ENCODE results near the gene SMIM36.
"Not testable (repeated sequence)": the region's sequence is repeated elsewhere in the genome, so short reads cannot be mapped to it uniquely, and the experiment has no call there.

The SMIM36 gene

DNA sequence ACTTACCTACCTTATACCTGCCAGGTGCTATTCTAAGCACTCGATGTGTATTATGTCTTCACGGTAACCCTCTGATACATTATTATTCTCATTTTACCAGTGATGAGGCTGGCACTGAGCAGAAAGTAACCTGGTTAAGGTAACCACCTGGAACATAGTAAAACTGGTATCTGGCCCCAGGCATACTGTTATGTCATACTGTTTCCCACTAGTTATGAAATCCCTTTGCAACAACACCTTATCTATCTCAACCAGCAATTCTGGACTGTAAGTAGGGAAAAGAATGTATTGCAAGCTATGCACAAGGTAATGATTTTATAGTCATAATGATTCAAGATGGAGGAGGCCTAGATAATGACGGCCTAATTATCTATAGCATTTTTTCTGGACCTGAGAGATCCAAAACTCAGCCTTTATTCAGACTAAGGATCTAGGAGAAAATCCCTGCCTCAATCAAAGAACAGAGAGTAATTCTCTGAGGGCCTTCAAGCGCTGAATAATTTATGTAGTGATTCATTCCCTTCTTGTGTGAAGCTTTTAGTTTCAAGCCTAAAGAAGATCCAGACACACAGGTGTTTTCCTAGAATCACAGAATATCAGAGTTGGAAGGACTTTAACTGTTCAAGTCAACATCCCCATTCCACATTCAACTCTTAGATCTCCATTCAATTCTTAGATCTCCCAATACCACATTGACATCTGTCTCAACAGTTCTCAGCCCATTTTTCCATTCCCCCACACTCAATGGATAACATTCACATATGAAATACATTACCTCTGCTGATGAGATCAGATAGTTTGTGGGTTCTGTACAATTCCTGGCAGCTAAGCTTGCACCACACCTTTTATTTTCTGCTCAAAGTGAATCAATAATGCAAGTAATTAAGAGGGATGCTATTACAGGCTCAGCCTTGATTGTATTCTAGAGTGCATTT, 74.8 kb downstream of the SMIM36 start:
- H3K4me3 ChIP-seq (ENCODE audit: insufficient read depth, low read depth, low read length): no peak overlapping the region
- no peaks in the 10 kb centered on the region for H3K36me3 ChIP-seq (ENCODE audit: control insufficient read depth, insufficient read depth, low read length)
- H3K9me3 ChIP-seq (ENCODE audit: control insufficient read depth, low read length): no peaks in the 10 kb centered on the region
- no peaks in the 10 kb centered on the region for H3K27me3 ChIP-seq (ENCODE audit: control insufficient read depth, insufficient read depth, low read length, poor library complexity, severe bottlenecking)
- 97% methylated on average over 4 of the region's 4 CpGs for WGBS, 2 experiments
- peaks cover 13% of the 10 kb centered on the region for H3K4me1 ChIP-seq (ENCODE audit: control insufficient read depth, insufficient read depth, low read length)
- H3K27ac ChIP-seq (ENCODE audit: insufficient read depth, low read depth, low read length, poor library complexity, severe bottlenecking): no peak overlapping the region

DNA sequence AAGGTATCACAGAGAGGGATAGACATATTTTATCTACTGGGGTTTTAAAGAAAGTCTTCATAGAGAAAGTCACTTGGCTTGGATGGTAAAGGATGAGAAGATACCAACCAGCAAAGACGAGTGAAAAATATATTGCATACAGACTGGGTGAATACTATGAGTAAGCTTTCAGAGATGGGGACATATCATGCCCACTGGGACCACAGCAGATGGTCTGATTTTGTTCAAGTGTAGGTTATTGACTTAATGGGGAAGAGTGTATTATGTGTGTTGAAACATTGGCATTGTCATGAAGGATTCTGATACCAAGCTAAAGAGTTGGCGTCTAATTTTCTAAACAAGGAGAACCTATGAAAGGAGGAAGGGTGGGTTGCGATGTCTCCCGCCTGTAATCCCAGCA, 75.8 kb downstream of the SMIM36 start:
- H3K36me3 ChIP-seq (ENCODE audit: control insufficient read depth, insufficient read depth, low read length): no peaks in the 10 kb centered on the region
- H3K27ac ChIP-seq (ENCODE audit: insufficient read depth, low read depth, low read length, poor library complexity, severe bottlenecking): no peak overlapping the region
- 77 to 84% methylated on average over 4 of the region's 4 CpGs for WGBS, 2 experiments
- peaks cover 13% of the 10 kb centered on the region for H3K4me1 ChIP-seq (ENCODE audit: control insufficient read depth, insufficient read depth, low read length)
- no peak overlapping the region for H3K4me3 ChIP-seq (ENCODE audit: insufficient read depth, low read depth, low read length)
- no peaks in the 10 kb centered on the region for H3K27me3 ChIP-seq (ENCODE audit: control insufficient read depth, insufficient read depth, low read length, poor library complexity, severe bottlenecking)
- no peaks in the 10 kb centered on the region for H3K9me3 ChIP-seq (ENCODE audit: control insufficient read depth, low read length)

DNA sequence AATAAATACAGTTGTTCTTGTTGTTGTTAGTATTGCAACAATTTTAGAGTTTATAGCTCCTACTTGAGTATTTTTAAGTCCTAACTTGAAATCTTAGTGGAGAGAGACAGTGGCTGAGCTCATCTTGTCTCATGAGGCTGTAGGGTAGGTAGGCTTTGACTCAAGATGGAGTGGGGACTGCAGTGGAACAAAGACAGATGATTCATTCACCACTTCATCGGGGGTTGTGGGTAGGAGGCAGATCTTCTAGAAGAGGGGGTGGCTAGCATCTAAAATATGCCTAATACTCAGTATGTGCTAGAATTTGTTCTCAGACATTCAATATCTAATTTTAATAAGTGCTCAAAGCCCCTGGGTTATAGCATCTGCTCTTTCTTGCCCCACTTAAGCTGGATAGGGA, 76.5 kb downstream of the SMIM36 start:
- Histone ChIP-seq H3K36me3 (ENCODE audit: control insufficient read depth, insufficient read depth, low read length) (no peaks in the 10 kb centered on the region), H3K27me3 (ENCODE audit: control insufficient read depth, insufficient read depth, low read length, poor library complexity, severe bottlenecking) (no peaks in the 10 kb centered on the region), H3K4me3 (ENCODE audit: insufficient read depth, low read depth, low read length) (no peak overlapping the region), H3K27ac (ENCODE audit: insufficient read depth, low read depth, low read length, poor library complexity, severe bottlenecking) (no peak overlapping the region), H3K9me3 (ENCODE audit: control insufficient read depth, low read length) (no peaks in the 10 kb centered on the region), H3K4me1 (ENCODE audit: control insufficient read depth, insufficient read depth, low read length) (peaks cover 13% of the 10 kb centered on the region)
- WGBS, 2 experiments: 94 to 100% methylated on average over 1 of the region's 1 CpG

DNA sequence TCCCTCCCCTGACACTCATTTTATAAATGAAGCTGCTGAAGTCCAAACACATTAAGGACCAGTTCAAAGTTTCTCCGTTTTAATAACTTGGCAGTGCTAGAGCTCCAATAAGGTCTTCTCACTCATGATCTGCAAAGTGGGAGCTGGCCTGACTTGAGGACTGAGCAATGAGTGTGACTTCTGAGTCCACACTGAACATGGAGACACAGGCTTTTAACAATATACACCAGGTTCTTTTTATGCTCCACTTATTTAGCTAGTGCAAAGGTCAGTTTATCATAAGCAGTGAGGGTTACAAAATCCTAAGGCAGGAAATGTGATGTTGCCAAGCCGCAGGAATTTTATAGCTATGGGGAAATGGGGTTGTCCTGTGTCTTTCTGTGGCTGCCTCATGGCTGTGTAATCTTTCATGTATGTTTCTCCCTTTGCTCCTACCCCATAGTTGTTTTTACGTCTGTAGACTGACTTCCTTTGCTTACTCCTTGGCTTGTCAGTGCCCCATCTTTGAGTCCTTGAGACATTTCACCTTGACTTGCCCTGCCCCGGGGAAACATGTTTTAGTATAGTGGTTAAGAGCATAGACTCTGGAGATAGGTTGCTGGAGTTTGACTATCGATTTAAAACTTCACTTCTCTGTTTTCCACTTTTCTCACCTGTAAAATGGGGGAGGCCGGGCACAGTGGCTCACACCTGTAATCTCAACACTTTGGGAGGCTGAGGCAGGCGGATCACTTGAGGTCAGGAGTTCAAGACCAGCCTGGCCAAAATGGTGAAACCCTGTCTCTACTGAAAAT, 77.4 kb downstream of the SMIM36 start:
- no peak overlapping the region for H3K4me3 ChIP-seq (ENCODE audit: insufficient read depth, low read depth, low read length)
- H3K36me3 ChIP-seq (ENCODE audit: control insufficient read depth, insufficient read depth, low read length): no peaks in the 10 kb centered on the region
- H3K27me3 ChIP-seq (ENCODE audit: control insufficient read depth, insufficient read depth, low read length, poor library complexity, severe bottlenecking): no peaks in the 10 kb centered on the region
- H3K4me1 ChIP-seq (ENCODE audit: control insufficient read depth, insufficient read depth, low read length): peaks cover 13% of the 10 kb centered on the region
- 90 to 93% methylated on average over 7 of the region's 7 CpGs for WGBS, 2 experiments
- H3K27ac ChIP-seq (ENCODE audit: insufficient read depth, low read depth, low read length, poor library complexity, severe bottlenecking): no peak overlapping the region
- H3K9me3 ChIP-seq (ENCODE audit: control insufficient read depth, low read length): no peaks in the 10 kb centered on the region

DNA sequence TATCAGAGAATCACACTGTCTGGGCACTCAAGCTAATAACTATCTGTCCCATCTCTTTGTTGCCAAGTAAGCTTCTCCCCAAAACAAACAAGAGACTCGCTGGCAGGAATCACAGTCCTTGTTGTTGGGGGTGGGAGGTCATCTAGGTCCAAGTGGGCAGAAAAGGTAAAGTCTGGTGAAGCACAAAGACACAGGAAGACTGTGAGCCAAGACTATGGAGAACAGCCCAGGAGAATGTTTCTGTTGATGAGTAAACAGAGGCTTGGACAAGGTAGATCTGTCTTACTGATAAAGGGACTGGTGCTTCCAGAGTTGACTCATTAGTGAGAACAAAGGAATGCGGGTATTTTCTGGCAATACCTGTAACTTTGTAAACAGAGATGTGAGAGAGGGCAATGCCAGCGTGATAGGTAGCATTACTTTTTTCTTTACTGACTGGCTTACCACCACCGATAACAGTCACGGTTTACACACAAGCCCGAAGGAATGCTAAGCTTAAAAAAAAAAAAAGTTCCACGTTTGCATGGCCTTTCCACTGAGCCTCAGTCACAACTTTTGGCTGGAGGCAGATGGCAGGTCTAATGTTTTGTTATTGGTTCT, 78.1 kb downstream of the SMIM36 start:
- Histone ChIP-seq H3K36me3 (ENCODE audit: control insufficient read depth, insufficient read depth, low read length) (no peaks in the 10 kb centered on the region), H3K27me3 (ENCODE audit: control insufficient read depth, insufficient read depth, low read length, poor library complexity, severe bottlenecking) (no peaks in the 10 kb centered on the region), H3K27ac (ENCODE audit: insufficient read depth, low read depth, low read length, poor library complexity, severe bottlenecking) (no peak overlapping the region), H3K4me1 (ENCODE audit: control insufficient read depth, insufficient read depth, low read length) (peaks cover 13% of the 10 kb centered on the region), H3K9me3 (ENCODE audit: control insufficient read depth, low read length) (no peaks in the 10 kb centered on the region), H3K4me3 (ENCODE audit: insufficient read depth, low read depth, low read length) (no peak overlapping the region)
- WGBS, 2 experiments: 82 to 83% methylated on average over 7 of the region's 7 CpGs

DNA sequence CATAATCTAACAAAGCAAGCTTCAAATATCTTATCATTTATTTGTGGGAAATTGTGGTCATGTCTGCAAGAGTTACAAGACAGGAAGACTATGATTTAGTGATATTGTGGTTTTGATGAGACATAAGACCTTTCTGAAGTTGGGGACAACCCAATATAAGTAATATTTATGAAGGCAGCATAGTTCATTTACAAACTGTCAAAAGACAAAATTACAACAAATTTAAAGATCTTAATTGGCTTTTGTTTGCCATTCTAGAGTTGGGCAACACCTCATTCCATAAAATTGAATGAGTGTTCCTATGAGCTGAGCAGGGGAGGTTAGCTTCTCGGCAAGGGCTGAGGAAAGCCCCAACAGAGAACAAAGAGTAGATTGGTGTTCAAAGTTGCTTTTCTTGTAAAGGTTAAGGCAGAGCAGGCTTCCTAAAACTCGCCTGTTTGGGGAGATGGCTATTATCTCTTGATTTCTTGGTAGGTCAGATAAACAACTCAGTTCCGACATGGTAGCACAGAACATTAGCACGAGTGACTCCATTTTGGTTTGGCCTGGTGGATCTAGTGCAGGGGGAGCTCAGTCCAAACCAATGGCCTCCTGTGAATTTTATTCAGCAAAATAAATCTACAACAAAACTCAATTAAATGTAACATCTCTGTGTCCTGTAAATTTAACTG, 78.8 kb downstream of the SMIM36 start:
- Histone ChIP-seq H3K9me3 (ENCODE audit: control insufficient read depth, low read length) (no peaks in the 10 kb centered on the region), H3K27me3 (ENCODE audit: control insufficient read depth, insufficient read depth, low read length, poor library complexity, severe bottlenecking) (no peaks in the 10 kb centered on the region), H3K27ac (ENCODE audit: insufficient read depth, low read depth, low read length, poor library complexity, severe bottlenecking) (no peak overlapping the region), H3K4me1 (ENCODE audit: control insufficient read depth, insufficient read depth, low read length) (peaks cover 10% of the 10 kb centered on the region), H3K36me3 (ENCODE audit: control insufficient read depth, insufficient read depth, low read length) (no peaks in the 10 kb centered on the region), H3K4me3 (ENCODE audit: insufficient read depth, low read depth, low read length) (no peak overlapping the region)
- 89 to 92% methylated on average over 4 of the region's 4 CpGs for WGBS, 2 experiments

DNA sequence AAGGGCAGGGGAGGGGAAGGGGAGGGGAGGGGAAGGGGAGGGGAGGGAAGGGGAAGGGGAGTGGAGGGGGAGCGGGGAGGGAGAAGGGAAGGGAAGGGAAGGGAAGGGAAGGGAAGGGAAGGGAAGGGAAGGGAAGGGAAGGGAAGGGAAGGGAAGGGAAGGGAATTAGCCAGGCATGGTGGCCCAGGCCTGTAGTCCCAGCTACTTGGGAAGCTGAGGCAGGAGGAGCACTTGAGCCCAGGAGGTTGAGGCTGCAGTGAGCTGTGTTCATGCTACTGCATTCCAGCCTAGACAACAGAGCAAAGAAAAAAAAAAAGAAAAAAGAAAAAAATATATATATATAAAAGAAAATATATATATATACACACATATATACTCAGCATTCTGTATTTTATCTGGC, 79.3 kb downstream of the SMIM36 start:
- not testable (repeated sequence) for H3K4me1 ChIP-seq (ENCODE audit: control insufficient read depth, insufficient read depth, low read length); H3K36me3 ChIP-seq (ENCODE audit: control insufficient read depth, insufficient read depth, low read length); H3K4me3 ChIP-seq (ENCODE audit: insufficient read depth, low read depth, low read length); H3K27ac ChIP-seq (ENCODE audit: insufficient read depth, low read depth, low read length, poor library complexity, severe bottlenecking); H3K27me3 ChIP-seq (ENCODE audit: control insufficient read depth, insufficient read depth, low read length, poor library complexity, severe bottlenecking); H3K9me3 ChIP-seq (ENCODE audit: control insufficient read depth, low read length)
- no CpG with 5 or more reads among the region's 1 CpG for WGBS, 2 experiments

DNA sequence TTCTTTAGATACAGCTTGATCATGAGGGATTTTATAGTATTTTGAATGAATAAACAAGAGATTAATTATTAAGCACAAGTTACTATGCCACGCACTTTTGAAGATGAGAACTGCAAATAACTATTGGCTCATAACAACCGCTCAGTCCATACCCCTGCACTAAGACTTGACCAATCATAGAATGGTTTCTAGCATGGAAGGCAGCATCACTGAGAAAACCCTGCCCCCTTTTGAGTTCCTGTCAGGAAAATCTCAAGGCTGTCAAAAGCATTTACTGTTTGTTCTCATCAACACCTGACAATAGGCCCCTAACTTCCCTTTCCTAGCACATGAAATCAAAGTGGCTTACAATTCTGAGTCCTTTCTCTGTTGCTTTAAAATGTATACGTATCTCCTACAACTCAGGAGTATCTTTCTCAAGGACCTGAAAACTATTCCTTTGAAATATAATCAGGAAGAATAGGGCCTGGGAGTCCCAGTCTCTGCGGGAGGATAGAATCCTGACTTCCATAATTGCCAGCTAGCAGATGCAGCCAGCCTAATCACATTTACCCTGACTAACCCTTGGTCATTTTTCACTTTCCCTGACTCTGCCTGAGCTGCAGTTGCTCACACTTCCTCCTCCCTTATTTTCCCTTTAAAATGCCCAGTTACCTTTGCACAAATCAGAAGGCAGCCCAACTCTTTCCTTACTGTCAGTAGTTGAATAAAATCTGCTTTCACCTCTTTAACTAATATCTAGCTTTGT, 80.5 kb downstream of the SMIM36 start:
- Histone ChIP-seq H3K36me3 (ENCODE audit: control insufficient read depth, insufficient read depth, low read length) (no peaks in the 10 kb centered on the region), H3K4me3 (ENCODE audit: insufficient read depth, low read depth, low read length) (no peak overlapping the region), H3K27ac (ENCODE audit: insufficient read depth, low read depth, low read length, poor library complexity, severe bottlenecking) (peak overlapping the region; percentile 55), H3K4me1 (ENCODE audit: control insufficient read depth, insufficient read depth, low read length) (no peaks in the 10 kb centered on the region), H3K9me3 (ENCODE audit: control insufficient read depth, low read length) (no peaks in the 10 kb centered on the region), H3K27me3 (ENCODE audit: control insufficient read depth, insufficient read depth, low read length, poor library complexity, severe bottlenecking) (no peaks in the 10 kb centered on the region)
- 79 to 87% methylated on average over 4 of the region's 4 CpGs for WGBS, 2 experiments

DNA sequence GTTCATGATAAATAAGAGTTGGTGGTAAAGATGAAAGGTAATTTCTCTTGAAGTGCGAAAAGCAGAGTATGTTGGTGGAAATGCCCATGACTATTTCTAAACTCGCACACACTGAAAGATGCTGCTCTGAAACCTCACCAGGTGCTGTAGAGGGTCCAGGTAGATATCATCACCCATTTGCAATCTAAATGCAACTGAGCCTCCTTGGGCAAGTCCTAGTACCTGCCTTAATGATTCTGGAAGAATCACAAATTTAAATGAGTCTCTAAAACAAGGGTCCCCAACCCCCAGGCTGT, 83.7 kb downstream of the SMIM36 start:
- Histone ChIP-seq H3K27ac (ENCODE audit: insufficient read depth, low read depth, low read length, poor library complexity, severe bottlenecking) (no peak overlapping the region), H3K9me3 (ENCODE audit: control insufficient read depth, low read length) (no peaks in the 10 kb centered on the region), H3K4me1 (ENCODE audit: control insufficient read depth, insufficient read depth, low read length) (no peaks in the 10 kb centered on the region), H3K4me3 (ENCODE audit: insufficient read depth, low read depth, low read length) (no peak overlapping the region), H3K27me3 (ENCODE audit: control insufficient read depth, insufficient read depth, low read length, poor library complexity, severe bottlenecking) (no peaks in the 10 kb centered on the region), H3K36me3 (ENCODE audit: control insufficient read depth, insufficient read depth, low read length) (no peaks in the 10 kb centered on the region)
- 89 to 98% methylated on average over 2 of the region's 2 CpGs for WGBS, 2 experiments
